Keratinocyte (primary cell): ENCODE measurements around the gene FAM110A.

Experiments
- CTCF ChIP-seq, 3 experiments: IDR thresholded peaks in 1 of 3; conservative IDR thresholded peaks in 1 of 3; optimal IDR thresholded peaks in 1 of 3; 2 replicates in 2 of 3; 3 replicates in 1 of 3; pipeline versions ENCODE3 to v1.5.1; 2011; ENCODE audit warnings: low read length in 3 of 3, mild to moderate bottlenecking in 3 of 3, moderate library complexity in 2 of 3, control low read depth in 1 of 3, inconsistent platforms in 1 of 3; ENCODE audit not compliant: insufficient read depth in 2 of 3; ENCODE audit errors: extremely low read depth in 1 of 3
- EZH2 ChIP-seq: IDR thresholded peaks from one replicate; pipeline ENCODE4 v1.6.1; 2012; ENCODE audit warnings: inconsistent platforms, mild to moderate bottlenecking, low read length, moderate library complexity

- no peak for TF ChIP-seq CTCF (optimal IDR thresholded peaks at IDR 0.05 in 1 of 3, IDR thresholded peaks at IDR 0.05 in 1 of 3, conservative IDR thresholded peaks at IDR 0.05 in 1 of 3; ENCODE audit: extremely low read depth in 1 of 3, insufficient read depth in 2 of 3, low read length in 3 of 3)
- no peak for TF ChIP-seq EZH2
Observed at GRCh38 chr20:870758-871157, 37.2 kb downstream of the FAM110A start.
